DMS153 treated with DMSO at 0.1 percent for 48 hours (cell line): Measurements from ENCODE around the gene SLC41A3.
A peak's percentile ranks its signal among the peaks of the same experiment; 100 is the strongest.
"Not testable (repeated sequence)": the region's sequence is repeated elsewhere in the genome, so short reads cannot be mapped to it uniquely, and the experiment has no call there.

ENCODE experiments used
- DNase-seq: peaks from one replicate; lab custom pipeline; 2025; ENCODE audit not compliant: unreplicated experiment; lab: John Stamatoyannopoulos, UW

SLC41A3 gene

DNA sequence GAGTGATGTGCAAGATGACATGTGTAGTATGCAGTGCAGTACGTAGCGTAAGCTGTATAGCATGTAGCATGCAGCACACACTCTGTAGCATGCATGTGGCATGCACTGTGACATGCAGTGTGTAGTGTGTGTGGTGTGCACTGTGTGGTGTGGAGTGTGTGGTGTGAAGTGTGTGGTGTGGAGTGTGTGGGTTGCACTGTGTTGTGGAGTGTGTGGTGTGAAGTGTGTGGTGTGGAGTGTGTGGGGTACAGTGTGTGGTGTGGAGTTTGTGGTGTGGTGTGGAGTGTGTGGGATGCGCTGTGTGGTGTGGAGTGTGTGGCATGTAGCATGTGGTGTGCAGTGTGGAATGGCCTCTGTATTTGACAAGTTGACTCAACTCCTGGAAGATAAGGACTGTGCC is 75.7 kb downstream of the SLC41A3 start:
- no peak for DNase-seq

DNA sequence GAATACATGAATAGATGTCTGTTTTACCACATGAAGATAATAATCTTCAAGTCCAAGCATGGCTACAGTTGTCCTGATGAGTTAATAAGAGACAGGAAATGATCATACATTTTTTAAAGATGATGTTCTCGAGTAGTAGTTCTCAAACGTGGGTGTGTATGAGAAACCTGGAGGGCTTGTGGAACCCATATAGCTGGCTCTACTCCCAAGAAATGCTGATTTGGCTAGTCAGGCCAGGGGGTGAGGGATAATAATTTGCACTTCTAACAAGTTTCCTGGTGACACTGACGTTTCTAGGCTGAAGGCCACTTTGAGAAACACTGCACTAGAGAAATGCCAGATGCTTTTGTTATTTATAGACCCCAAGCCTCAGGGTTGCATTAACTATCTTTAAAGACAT is 78.0 kb downstream of the SLC41A3 start:
- no peak for DNase-seq

DNA sequence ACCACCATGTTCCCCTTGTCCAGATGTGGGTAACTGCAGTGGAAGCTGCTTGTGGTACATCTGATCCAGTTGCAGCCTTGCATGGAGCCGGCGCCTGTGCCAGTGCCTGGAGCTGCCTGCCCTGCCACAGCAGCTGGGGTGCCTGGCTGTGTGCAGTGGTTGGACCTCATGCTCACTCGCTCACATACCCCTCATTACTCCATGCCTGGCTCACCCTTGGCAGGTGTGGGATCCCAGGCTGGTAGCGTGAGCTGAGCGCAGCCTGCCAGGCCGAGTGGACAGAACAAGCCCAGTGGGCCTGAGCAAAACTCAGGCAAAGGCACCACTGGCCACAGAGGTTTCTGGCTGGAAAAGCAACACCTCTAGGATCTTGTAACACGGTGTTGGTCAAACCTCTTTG is 79.2 kb downstream of the SLC41A3 start:
- DNase-seq, result no peak

DNA sequence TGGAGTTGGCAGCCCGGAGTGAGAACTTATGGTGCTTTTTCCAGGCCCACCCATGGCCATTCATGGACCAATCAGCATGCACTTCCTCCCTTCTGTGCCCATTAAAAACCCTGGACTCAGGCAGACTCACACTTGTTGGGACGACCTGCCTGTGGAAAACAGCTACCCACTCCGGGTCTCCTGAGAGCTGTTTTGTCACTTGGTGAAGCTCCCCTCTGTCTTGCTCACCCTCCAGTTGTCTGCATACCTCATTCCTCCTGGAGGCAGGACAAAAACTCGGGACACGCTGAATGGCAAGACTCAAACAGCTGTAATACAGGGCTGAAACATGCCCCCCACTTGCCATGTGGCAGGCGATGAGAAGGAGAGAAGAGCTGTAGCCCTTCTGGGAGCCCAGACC is 79.7 kb downstream of the SLC41A3 start:
- DNase-seq, result no peak

DNA sequence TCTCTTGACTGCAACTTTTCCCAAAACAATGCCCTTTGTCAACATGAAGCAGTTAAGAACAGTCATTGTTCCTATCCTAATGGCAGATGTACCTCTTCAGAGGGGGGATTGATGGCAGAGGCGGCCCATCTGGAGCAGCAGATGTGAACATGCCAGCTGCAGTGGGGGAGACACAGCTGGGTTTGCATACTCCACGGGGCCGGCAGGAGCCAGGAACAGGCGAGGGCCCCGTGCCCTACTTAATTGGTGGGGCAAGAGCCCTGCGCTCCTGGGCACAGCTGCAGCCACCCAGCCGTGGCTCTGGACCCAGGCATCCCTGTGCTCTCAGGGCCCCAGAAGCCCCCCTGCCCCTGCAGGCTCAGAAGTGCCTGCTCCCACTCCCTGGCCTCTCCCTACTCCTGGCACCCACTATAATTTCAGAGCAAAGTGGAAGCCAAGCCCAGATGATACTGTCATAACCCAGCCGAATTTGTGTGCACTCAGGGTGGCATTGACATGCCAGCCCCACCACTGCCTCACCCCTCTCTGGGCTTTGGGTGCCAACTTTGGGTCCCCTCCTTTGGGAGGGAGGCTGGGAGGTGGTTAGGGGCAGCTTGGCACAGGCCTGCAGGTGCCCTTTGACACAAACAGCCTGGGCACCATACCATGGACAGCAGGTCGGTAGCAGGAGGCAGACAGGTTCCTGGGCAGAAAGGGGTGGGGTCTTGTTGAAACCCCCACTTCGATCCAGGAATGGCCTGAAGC is 80.3 kb downstream of the SLC41A3 start:
- DNase-seq, result no peak

DNA sequence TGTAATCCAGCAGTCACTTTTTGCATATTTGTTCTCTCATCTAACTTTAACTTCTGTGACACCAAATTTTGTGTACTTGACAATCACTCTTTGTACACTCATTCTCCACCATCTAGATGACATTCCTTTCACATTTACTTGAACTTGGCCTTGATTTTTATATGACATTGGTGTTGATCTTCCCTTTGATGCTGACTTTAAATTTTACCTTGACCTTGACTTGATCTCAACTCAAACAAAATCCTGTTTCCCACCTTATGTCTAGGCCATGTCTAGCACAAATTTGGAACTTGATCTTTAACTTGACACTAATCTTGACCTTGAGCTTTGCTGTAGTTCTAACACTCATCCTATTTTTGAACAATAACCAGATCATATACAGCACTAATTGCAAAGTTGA is 81.7 kb downstream of the SLC41A3 start:
- no peak for DNase-seq

DNA sequence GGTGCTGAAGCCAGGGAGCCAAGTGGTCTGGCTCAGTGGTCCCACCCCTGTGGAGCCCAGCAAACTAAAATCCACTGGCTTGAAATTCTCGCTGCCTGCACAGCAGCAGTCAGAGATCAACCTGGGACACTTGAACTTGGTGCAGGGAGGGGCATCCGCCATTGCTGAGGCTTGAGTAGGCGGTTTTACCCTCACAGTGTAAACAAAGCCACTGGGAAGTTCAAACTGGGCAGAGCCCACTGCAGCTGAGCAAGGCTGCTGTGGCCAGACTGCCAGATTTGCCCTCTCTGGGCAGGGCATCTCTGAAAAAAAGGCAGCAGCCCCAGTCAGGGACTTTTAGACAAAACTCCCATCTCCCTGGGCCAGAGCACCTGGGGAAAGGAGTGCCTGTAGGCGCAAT is 87.2 kb downstream of the SLC41A3 start:
- not testable (repeated sequence) for DNase-seq

DNA sequence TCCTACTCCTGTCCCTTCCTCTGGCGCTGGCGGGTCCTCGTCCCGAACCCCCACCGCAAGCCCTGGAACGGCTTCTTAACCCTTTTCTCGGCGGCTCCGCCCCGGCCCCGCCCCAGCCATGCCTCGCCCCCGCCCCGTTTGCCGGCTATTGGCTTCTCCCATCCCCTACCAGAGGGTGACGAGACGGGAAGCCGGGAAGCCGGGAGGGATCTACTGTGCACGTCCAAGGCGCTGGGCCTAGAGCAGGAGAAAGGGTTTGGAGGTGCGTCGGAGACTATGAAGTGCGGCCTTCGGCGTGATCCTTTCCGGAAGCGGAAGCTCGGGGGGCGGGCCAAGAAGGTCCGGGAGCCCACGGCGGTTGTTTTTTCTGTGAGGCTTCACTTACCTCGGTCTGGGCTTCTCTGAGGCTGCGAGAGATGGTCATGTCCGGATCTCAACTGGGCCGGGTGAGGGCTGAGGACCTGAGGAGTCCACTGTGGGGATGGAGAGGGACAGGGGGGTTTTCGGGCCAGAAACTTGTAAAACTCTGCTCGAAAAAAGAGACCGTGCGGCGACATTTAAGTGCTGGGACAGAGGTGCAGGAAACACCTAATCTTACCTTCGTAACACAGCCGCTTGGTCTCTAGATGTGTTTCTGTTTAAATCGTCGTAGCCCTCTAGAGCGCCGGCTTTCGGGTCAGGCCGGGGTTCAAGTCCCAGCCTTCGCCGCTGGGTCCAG is 93.5 kb downstream of the SLC41A3 start:
- peak; percentile 44 for DNase-seq

DNA sequence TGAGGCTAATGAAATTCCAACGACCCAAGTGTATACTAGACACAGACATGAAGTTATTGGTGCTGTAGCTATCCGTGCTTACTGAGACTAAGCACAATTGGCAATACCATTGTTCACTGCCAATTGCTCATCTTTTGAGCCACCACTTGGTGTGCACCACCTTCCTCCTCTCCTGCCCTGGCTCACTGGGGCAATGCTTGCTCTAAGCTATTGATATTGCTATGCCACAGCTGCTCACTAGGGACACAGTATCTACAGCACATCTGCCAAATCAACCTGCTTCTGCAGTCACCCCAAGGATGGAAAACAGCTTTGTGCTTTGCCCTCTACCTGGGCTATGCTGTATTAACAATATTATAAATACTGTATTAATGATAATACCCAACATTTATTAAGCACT is 99.0 kb downstream of the SLC41A3 start:
- DNase-seq, result not testable (repeated sequence)

DNA sequence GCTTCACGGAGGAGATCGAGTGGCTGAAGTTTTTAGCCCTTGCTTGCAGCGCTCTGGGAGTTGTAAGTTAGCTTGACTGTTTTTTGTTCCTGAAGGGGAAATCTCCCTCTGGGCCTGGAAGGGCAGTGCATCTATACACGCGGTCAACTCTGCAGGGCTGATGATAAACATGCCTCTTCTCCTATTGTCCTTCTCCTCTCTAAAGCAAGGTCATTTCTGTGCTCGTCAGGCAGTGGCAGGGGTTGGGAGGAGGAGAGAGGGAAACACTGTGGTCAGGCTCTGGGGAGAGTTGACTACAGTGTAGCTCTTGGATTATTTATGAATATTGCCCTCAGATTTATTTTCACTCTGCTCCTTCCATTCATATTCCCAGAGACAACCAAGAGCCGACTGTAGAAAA is 106.8 kb downstream of the SLC41A3 start:
- DNase-seq, result not testable (repeated sequence)

DNA sequence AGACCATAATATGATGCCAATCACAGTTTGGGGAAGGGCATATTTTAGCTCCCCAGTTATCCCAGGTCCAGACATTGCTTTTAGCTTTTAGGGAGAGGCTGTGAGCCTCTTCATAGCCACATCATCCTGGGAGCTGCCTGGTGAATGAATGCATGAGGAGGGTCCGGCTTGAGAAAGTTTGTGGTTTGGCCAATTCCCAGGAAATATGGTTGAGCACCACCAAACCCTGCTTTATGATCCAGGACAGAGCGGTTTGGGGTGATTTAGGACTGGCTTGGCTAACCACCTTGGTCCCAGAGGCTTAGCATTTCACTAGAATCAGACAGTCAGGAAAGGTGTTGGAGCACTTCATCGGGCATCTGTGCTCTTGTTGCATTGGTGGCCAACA is 107.9 kb downstream of the SLC41A3 start:
- not testable (repeated sequence) for DNase-seq

DNA sequence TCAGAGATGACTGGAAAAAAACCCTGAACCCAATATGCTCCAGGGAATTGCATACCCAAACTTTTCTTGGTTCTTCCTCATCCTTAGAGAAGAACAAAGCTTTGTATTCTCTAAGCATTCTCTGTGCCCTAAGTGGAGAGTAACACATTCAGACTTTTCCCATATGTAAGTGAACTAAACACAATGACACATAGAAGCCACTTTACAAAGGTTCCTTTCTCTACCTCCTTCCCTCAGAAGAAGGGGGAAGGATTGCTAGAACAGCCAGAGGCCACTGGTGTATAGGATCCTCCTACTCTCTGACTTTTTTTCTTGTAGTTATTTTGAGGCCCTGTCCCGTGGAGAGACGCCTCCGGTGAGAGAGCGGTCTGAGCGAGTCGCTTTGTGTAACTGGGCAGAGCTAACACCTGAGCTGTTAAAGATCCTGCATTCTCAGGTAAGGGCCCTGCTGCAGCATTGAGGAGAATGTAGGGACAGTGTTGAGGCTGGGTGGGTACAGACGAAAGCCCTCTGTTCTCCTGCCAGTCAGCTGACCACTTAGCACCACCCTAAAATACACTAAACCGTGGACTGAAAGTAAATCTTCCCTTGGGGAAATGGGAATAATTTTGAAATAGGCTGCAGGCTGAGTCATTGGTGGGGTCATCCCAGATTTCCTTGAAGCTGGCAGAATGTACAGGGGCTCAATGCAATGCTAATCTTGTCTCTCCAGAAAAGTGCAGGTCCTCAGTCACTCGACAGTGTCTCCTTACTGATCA is 108.5 kb downstream of the SLC41A3 start:
- not testable (repeated sequence) for DNase-seq

DNA sequence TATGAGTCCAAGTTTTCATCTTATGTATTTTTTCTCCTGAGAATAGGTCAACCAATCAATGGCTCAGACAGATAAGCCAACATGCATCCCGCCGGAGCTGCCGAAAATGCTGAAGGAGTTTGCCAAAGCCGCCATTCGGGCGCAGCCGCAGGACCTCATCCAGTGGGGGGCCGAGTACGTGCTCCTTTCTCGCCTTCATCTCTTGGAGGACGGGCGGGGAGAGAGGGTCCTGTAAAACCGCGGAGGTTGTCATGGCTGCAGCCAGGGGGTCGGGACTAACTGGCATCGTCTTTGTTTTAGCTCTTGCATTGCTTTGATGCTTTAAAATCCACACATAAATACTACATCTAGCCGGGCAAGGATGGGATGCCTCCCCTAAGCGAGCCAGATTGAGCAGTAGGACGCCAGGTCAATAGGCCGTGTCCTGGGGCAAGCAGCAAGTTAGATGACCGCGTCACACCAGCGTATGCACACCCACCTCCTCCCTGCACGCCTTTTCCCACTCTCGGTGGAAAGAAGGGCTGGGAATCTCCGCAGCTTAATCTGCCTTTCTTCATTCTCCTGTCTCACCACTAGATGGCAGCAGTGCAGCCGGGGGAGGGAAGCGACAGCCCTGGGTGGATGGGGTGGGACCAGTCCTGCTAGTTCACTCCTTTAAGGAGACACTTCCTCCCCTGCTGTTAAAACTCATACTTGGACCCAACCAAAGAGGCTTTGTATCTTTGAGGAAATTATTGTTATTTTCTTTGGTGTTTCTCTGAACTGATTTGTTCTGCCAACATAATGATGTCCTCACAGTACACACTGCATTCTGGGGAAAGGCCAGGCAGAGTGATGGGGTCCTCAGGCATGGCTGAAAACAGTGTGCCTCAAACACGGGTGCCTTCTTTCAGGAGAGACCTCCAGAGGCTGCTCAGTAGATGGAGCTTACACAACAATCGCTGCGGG is 111.7 kb downstream of the SLC41A3 start:
- DNase-seq, result not testable (repeated sequence)

DNA sequence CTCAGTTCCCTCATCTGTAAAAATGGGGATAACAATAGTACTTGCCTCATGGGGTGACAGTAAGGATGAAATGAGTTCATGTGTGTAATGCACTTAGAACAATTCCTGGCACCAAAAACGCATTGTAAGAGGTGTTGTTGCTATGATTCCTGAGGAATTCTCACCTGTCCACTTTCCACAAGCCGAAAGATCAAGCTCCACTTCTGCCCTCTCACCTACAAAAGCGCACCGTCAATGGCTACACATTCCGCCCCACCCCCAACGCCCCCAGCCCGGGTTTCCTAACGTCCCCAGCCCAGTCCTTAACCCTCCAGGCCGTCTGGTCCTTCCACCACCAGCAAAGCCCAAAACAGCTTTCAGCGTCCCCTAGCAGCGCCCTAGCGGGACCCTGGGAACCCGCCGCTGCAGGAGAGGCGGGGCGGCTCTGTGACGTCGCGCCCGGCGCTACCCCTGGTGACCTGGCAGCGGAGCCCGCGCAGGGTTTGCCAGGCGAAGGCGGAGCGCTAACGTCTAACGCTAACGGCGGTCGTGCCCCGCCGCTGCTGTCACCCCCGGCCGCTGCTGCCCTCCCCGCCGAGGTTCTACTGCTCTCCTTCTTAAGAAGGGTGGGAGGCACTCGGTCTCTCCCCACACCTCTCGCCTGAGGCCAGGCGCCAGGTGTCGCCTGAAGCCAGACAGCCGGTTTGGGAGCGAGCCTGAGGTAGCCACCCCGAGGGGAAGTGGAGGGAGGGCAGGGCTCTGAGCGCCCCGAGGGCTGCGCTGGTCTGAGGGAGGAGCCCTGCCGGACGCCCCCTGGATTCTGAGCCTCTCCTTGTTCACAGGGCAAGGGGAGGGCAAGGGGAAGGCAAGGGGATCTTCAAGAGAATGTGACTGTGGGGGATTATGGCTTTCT is 115.0 kb downstream of the SLC41A3 start, which contains the start of gene ROPN1B:
ROPN1B (plus strand) TSS at position 478 of the 892 bp plus-strand sequence. CDS start 2,877 bp downstream, outside the sequence.
- DNase-seq, result not testable (repeated sequence)

DNA sequence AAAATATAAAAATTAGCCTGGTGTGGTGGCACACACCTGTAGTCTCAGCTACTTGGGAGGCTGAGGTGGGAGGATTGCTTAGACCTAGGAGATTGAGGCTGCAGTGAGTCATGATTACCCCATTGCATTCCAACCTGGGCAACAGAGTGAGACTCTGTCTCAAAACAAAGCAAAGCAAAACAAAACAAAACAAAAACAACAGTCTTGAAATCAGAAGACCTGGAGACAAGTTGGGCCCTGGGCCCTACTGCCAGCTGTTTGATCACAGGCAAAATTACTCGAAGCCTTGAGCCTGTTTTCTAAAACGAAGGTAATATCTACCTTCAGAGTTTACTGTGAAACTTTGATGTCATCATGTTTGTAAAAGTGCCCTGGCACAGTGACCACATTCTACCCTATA is 115.8 kb downstream of the SLC41A3 start:
- not testable (repeated sequence) for DNase-seq

DNA sequence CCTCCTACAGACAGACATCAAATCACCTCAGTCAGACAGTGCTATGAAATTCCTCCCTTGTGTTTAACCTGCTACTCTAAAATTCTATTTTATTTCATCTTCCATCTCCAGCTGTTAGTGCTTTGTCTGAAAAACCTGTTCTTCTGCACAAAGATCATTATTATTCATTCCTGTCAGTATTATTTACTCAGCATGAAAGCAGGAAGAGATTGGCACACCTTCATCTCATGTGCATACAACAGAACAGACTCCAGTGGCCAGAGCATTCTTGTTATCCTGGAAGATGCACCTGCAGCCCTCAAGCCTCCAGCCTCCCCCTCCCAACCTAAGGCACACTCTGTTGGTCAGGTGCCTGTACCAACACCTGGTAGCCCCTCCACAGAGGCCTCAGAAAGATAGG is 116.8 kb downstream of the SLC41A3 start:
- DNase-seq, result peak; percentile 24

DNA sequence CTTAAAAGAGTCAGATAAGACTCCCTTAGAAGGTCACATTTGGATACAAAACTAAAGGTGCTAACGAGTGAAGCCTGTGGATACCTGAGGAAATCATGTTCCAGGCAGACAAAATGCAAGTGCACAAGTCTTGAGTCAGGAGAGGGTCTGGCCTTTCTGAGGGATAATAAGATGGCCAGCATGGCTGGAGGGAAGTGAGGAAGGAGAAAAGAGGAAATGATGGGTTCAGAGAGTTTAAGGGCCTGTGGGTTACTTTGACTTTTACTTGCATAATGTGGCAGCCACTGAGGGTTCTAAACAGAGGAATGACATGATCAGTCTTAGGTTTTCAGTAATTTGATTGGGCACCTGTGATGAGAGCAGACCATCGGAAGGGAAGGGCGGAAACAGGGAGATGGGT is 118.4 kb downstream of the SLC41A3 start:
- no peak for DNase-seq

DNA sequence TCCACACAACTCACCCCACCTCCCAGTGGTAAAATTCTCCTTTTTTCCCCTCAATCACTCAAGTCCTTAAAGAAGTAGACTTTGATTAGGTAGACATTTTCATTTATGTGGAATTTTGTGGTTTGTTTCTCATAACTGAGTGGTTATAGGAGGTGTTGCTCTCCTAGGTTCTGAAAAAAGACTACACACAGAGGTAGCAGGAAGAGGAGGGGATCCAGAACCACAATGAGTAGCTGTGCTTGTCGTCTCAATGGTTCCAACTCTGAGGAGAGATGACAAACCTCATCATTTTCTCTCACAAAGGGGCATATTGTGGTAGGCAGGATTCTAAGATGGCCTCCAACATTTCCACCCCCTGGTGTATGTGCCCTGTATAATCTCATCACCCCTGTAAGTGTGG is 120.1 kb downstream of the SLC41A3 start:
- DNase-seq, result not testable (repeated sequence)

DNA sequence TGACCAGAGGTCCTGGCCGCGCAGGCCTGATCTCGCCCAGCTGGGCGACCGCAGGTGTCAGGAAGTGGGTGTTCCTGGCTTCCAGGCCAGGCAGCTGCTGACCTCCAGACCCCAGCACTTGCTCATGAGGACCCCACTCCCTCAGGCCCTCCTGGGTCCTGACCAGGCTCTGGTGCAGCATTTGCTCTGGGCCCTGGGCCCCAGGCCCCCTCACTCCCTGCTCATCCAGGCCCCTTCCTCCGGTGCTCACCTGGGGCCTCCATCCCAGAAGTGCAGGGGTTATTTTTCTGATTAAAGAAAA is 122.7 kb downstream of the SLC41A3 start:
- no peak for DNase-seq
